GM21529 (cell line): Measurements from ENCODE around the gene SORCS3.
A peak's percentile ranks its signal among the peaks of the same experiment; 100 is the strongest.

Experiments used
- ATAC-seq: cut with Tn5 transposase; IDR thresholded peaks from one replicate; pipeline ENCODE4 v1.9.1; 2021; ENCODE audit not compliant: unreplicated experiment

Gene SORCS3

GRCh38 chr10:104774234-104774633 lies 133.1 kb downstream of the SORCS3 start:
- ATAC-seq = no peak

- no peak for ATAC-seq
Measured at GRCh38 chr10:104777086-104777799, 136.2 kb downstream of the SORCS3 start.

GRCh38 chr10:104778371-104778770 lies 137.3 kb downstream of the SORCS3 start:
- no peak for ATAC-seq

GRCh38 chr10:104779701-104780100 lies 138.6 kb downstream of the SORCS3 start:
- no peak for ATAC-seq

- no peak for ATAC-seq
Measured at GRCh38 chr10:104780165-104780564, 139.1 kb downstream of the SORCS3 start.

- ATAC-seq = no peak
Measured at GRCh38 chr10:104780946-104781595, 140.0 kb downstream of the SORCS3 start.

- no peak for ATAC-seq
Measured at GRCh38 chr10:104784452-104784851, 143.4 kb downstream of the SORCS3 start.

GRCh38 chr10:104791471-104791870 lies 150.4 kb downstream of the SORCS3 start:
- ATAC-seq = no peak

GRCh38 chr10:104795411-104795810 lies 154.3 kb downstream of the SORCS3 start:
- ATAC-seq = no peak

GRCh38 chr10:104796823-104797222 lies 155.7 kb downstream of the SORCS3 start:
- no peak for ATAC-seq

- ATAC-seq = no peak
Measured at GRCh38 chr10:104802941-104803340, 161.9 kb downstream of the SORCS3 start.

- no peak for ATAC-seq
Measured at GRCh38 chr10:104804880-104805279, 163.8 kb downstream of the SORCS3 start.

- no peak for ATAC-seq
Measured at GRCh38 chr10:104806801-104807200, 165.7 kb downstream of the SORCS3 start.

GRCh38 chr10:104807581-104808310 lies 166.7 kb downstream of the SORCS3 start:
- no peak for ATAC-seq

GRCh38 chr10:104809288-104810090 lies 168.4 kb downstream of the SORCS3 start:
- peak; percentile 69 for ATAC-seq

- ATAC-seq = no peak
Measured at GRCh38 chr10:104811166-104811565, 170.1 kb downstream of the SORCS3 start.

GRCh38 chr10:104816501-104816900 lies 175.4 kb downstream of the SORCS3 start:
- ATAC-seq = no peak

GRCh38 chr10:104819731-104820130 lies 178.6 kb downstream of the SORCS3 start:
- no peak for ATAC-seq

- no peak for ATAC-seq
Measured at GRCh38 chr10:104822088-104822487, 181.0 kb downstream of the SORCS3 start.

- ATAC-seq = no peak
Measured at GRCh38 chr10:104824380-104825006, 183.4 kb downstream of the SORCS3 start.

- no peak for ATAC-seq
Measured at GRCh38 chr10:104831272-104831671, 190.2 kb downstream of the SORCS3 start.
